GM23338 (cell line): Measurements from ENCODE around the gene CELSR1. TPM values are rescaled to one million over a fixed set of nuclear protein-coding genes. Genes with fewer than 3 reads are reported as not detected.

ENCODE experiments used
- ATAC-seq: fragments of 200-7000 bp; cut with Tn5 transposase; 3 replicates; pipeline ENCODE4 v1.9.1; 2020
- DNase-seq: peaks from one replicate; pipeline ENCODE4 v3.0.0-alpha.2; 2015; ENCODE audit warnings: low spot score
- H2AFZ ChIP-seq: fragments of 200-600 bp; sonication (generic); 2 replicates; pipeline ENCODE4 v1.8.0; 2016; ENCODE audit warnings: antibody characterized with exemption, mild to moderate bottlenecking, moderate library complexity
- H3F3A ChIP-seq: fragments of 200-600 bp; sonication (generic); replicated peaks from 2 replicates; pipeline ENCODE4 v1.8.0; 2017; ENCODE audit warnings: antibody characterized with exemption, mixed run types, low read depth
- H3K27ac ChIP-seq: fragments of 200-600 bp; sonication (generic); 2 replicates; pipeline ENCODE4 v1.6.1; 2016; ENCODE audit warnings: low read depth
- H3K27me3 ChIP-seq: fragments of 200-600 bp; sonication (generic); 2 replicates; pipeline ENCODE4 v1.8.0; 2016; ENCODE audit warnings: mild to moderate bottlenecking, mixed run types, moderate library complexity; ENCODE audit not compliant: insufficient read depth
- H3K36me3 ChIP-seq: fragments of 200-600 bp; sonication (generic); 2 replicates; pipeline ENCODE4 v1.8.0; 2016; ENCODE audit warnings: mild to moderate bottlenecking; ENCODE audit not compliant: insufficient read depth
- H3K4me1 ChIP-seq: fragments of 200-600 bp; sonication (generic); 2 replicates; pipeline ENCODE4 v1.8.0; 2016; ENCODE audit warnings: mild to moderate bottlenecking, moderate library complexity; ENCODE audit not compliant: insufficient read depth
- H3K4me2 ChIP-seq: fragments of 200-600 bp; sonication (generic); 2 replicates; pipeline ENCODE4 v1.7.1; 2017; ENCODE audit warnings: mixed run types
- H3K4me3 ChIP-seq: fragments of 200-600 bp; sonication (generic); 2 replicates; pipeline ENCODE4 v1.6.1; 2016; ENCODE audit warnings: mixed run types
- H3K79me2 ChIP-seq: fragments of 200-600 bp; sonication (generic); replicated peaks from 2 replicates; pipeline ENCODE4 v1.8.0; 2017; ENCODE audit warnings: mild to moderate bottlenecking; ENCODE audit not compliant: insufficient read depth
- H3K9me2 ChIP-seq: fragments of 200-600 bp; sonication (generic); 2 replicates; pipeline ENCODE4 v1.8.0; 2017; ENCODE audit not compliant: insufficient read depth
- H4K20me1 ChIP-seq: fragments of 200-600 bp; sonication (generic); replicated peaks from 2 replicates; pipeline ENCODE4 v1.8.0; 2017; ENCODE audit warnings: mild to moderate bottlenecking; ENCODE audit not compliant: insufficient read depth
- H3K27ac Mint-ChIP-seq: 2 replicates; pipeline ENCODE4 v1.8.0; 2020; ENCODE audit warnings: inconsistent platforms, mild to moderate bottlenecking, moderate library complexity, mixed read lengths
- H3K27me3 Mint-ChIP-seq: 3 replicates; pipeline ENCODE4 v1.8.0; 2022; ENCODE audit warnings: low read depth, mild to moderate bottlenecking, moderate library complexity, mixed read lengths, inconsistent platforms; ENCODE audit not compliant: insufficient read depth, poor library complexity
- H3K36me3 Mint-ChIP-seq: 3 replicates; pipeline ENCODE4 v1.8.0; 2021; ENCODE audit warnings: low read depth, mild to moderate bottlenecking, inconsistent platforms, moderate library complexity, mixed read lengths
- H3K4me1 Mint-ChIP-seq: 3 replicates; pipeline ENCODE4 v1.8.0; 2020; ENCODE audit warnings: mild to moderate bottlenecking, inconsistent platforms, mixed read lengths
- H3K4me3 Mint-ChIP-seq: 3 replicates; pipeline ENCODE4 v1.8.0; 2021; ENCODE audit warnings: moderate library complexity, mild to moderate bottlenecking, inconsistent platforms, mixed read lengths
- H3K9me3 Mint-ChIP-seq: 3 replicates; pipeline ENCODE4 v1.8.0; 2020; ENCODE audit warnings: moderate library complexity, mild to moderate bottlenecking, inconsistent platforms, mixed read lengths
- CREB1 ChIP-seq: fragments of 250-450 bp; sonication (Bioruptor Pico); IDR thresholded peaks from 2 replicates; pipeline ENCODE4 v1.5.0; 2020; ENCODE audit warnings: low read depth, mild to moderate bottlenecking, moderate library complexity
- CTCF ChIP-seq, 2 experiments: fragments of 200-600 bp in 1 of 2; sonication (generic) in 1 of 2; conservative IDR thresholded peaks; 2 replicates each; pipeline versions ENCODE4 v1.5.1 to v1.6.1; 2016 to 2017; ENCODE audit warnings: antibody characterized with exemption in 2 of 2, low read depth in 2 of 2, mild to moderate bottlenecking in 2 of 2, moderate library complexity in 1 of 2
- ETS1 ChIP-seq: IDR thresholded peaks from 2 replicates; pipeline ENCODE4 v1.6.1; 2016; ENCODE audit warnings: antibody characterized with exemption
- EZH2 ChIP-seq: fragments of 200-600 bp; sonication (generic); IDR thresholded peaks from one replicate; pipeline ENCODE4 v1.8.0; 2017; ENCODE audit warnings: antibody characterized with exemption, mild to moderate bottlenecking, low read depth; ENCODE audit not compliant: unreplicated experiment
- JUNB ChIP-seq: IDR thresholded peaks from one replicate; pipeline ENCODE4 v1.6.1; 2016; ENCODE audit warnings: antibody characterized with exemption; ENCODE audit not compliant: unreplicated experiment
- POLR2AphosphoS5 ChIP-seq: IDR thresholded peaks from 2 replicates; pipeline ENCODE4 v1.6.1; 2016; ENCODE audit warnings: antibody characterized with exemption, low read depth
- REST ChIP-seq: IDR thresholded peaks from one replicate; pipeline ENCODE4 v1.6.1; 2018; ENCODE audit warnings: antibody characterized with exemption; ENCODE audit not compliant: unreplicated experiment
- STAT1 ChIP-seq: IDR thresholded peaks from one replicate; pipeline ENCODE4 v1.6.1; 2016; ENCODE audit warnings: antibody characterized with exemption; ENCODE audit not compliant: unreplicated experiment
- ZNF114 ChIP-seq: fragments of 250-450 bp; sonication (Bioruptor Pico); IDR thresholded peaks from 2 replicates; pipeline ENCODE4 v1.5.0; 2020; ENCODE audit warnings: mild to moderate bottlenecking, moderate library complexity
- polyA plus RNA-seq: library from polyadenylated mRNA; unstranded; fragments of >200 nt; fragmentation: Nextera tagmentation; extraction: Ambion mirVana; gene quantifications from 2 replicates; pipeline ENCODE4 v1.2.1, GENCODE V29; 2016
- total RNA-seq: library from RNA; depleted of rRNA; stranded (reverse); fragments of >200 nt; shearing (Covaris generic); gene quantifications from 2 replicates; pipeline ENCODE4 v1.2.3, GENCODE V29; 2014

Gene CELSR1
- total and polyA plus RNA-seq, 2 experiments from 2014 or later = 4.8 to 20.4 TPM

GRCh38 chr22:46393873-46394272 is 143.5 kb downstream of the CELSR1 start:
- Histone ChIP-seq H3K36me3 (no peaks in the 10 kb centered on the region), H3K4me3 (no peak overlapping the region), H2AFZ (no peak overlapping the region), H3K27ac (no peak overlapping the region), H3K4me1 (no peaks in the 10 kb centered on the region), H3K79me2 (no peaks in the 10 kb centered on the region), H3K4me2 (no peak overlapping the region), H4K20me1 (no peaks in the 10 kb centered on the region), H3K9me2 (no peaks in the 10 kb centered on the region), H3K27me3 (no peaks in the 10 kb centered on the region), H3F3A (no peaks in the 10 kb centered on the region)
- Mint-ChIP-seq H3K36me3 (no peaks in the 10 kb centered on the region; the same call in 2 of the 3 replicates), H3K4me3 (no peak overlapping the region), H3K4me1 (peaks cover 4% of the 10 kb centered on the region; the same call in 1 of the 3 replicates), H3K9me3 (no peaks in the 10 kb centered on the region), H3K27ac (0 out of 2 replicates have a peak overlapping the region, but pooled peaks have one; percentile 13), H3K27me3 (peaks cover 9% of the 10 kb centered on the region)
- TF ChIP-seq ZNF114 (CRISPR knock-in tag) = no peak
- TF ChIP-seq JUNB = no peak
- no peak for TF ChIP-seq REST
- TF ChIP-seq EZH2 = no peak
- no peak for TF ChIP-seq STAT1
- no peak for ATAC-seq
- no peak for DNase-seq

GRCh38 chr22:46392137-46392844 is 145.1 kb downstream of the CELSR1 start:
- no peak for ATAC-seq
- H3K36me3 ChIP-seq = no peaks in the 10 kb centered on the region
- no peak overlapping the region for H3K4me2 ChIP-seq
- no peaks in the 10 kb centered on the region for H3F3A ChIP-seq
- no peak overlapping the region for H3K4me3 Mint-ChIP-seq
- H3K9me3 Mint-ChIP-seq = no peaks in the 10 kb centered on the region
- H4K20me1 ChIP-seq = no peaks in the 10 kb centered on the region
- H3K4me3 ChIP-seq = no peak overlapping the region
- H3K27ac Mint-ChIP-seq = no peak overlapping the region
- H3K27me3 Mint-ChIP-seq = peaks cover 8% of the 10 kb centered on the region
- H2AFZ ChIP-seq = no peak overlapping the region
- peaks cover 4% of the 10 kb centered on the region; the same call in 1 of the 3 replicates for H3K4me1 Mint-ChIP-seq
- no peak for DNase-seq
- H3K79me2 ChIP-seq = no peaks in the 10 kb centered on the region
- H3K36me3 Mint-ChIP-seq = no peaks in the 10 kb centered on the region; the same call in 2 of the 3 replicates
- no peaks in the 10 kb centered on the region for H3K4me1 ChIP-seq
- H3K9me2 ChIP-seq = no peaks in the 10 kb centered on the region
- H3K27me3 ChIP-seq = no peaks in the 10 kb centered on the region
- H3K27ac ChIP-seq = no peak overlapping the region
- TF ChIP-seq CTCF (conservative IDR thresholded peaks at IDR 0.05; ENCODE audit: low read depth in 2 of 2) = no peak
- no peak for TF ChIP-seq CREB1 (CRISPR knock-in tag)
- TF ChIP-seq JUNB = no peak
- no peak for TF ChIP-seq ZNF114 (CRISPR knock-in tag)
- TF ChIP-seq STAT1 = no peak
- TF ChIP-seq EZH2 = no peak
- no peak for TF ChIP-seq ETS1
- no peak for TF ChIP-seq REST
- no peak for TF ChIP-seq POLR2AphosphoS5
